HUES6 (cell line): Measurements from ENCODE around the gene IL10.

Experiments
- H3K27ac ChIP-seq: 2 replicates; pipeline ENCODE4 v1.7.0; 2013; ENCODE audit warnings: low read depth, mild to moderate bottlenecking, low read length, inconsistent platforms
- H3K27me3 ChIP-seq: 2 replicates; pipeline ENCODE4 v1.6.1; 2013; ENCODE audit warnings: low read length; ENCODE audit not compliant: control insufficient read depth, insufficient read depth
- H3K36me3 ChIP-seq: 2 replicates; pipeline ENCODE4 v1.6.1; 2013; ENCODE audit warnings: low read length; ENCODE audit not compliant: control insufficient read depth, insufficient read depth
- H3K4me1 ChIP-seq: 2 replicates; pipeline ENCODE4 v1.6.1; 2013; ENCODE audit warnings: low read length; ENCODE audit not compliant: control insufficient read depth, insufficient read depth
- H3K4me3 ChIP-seq: 2 replicates; pipeline ENCODE4 v1.5.1; 2013; ENCODE audit warnings: low read depth, low read length
- H3K9ac ChIP-seq: one replicate; pipeline ENCODE4 v1.6.1; 2013; ENCODE audit warnings: mild to moderate bottlenecking, low read length
- H3K9me3 ChIP-seq: 2 replicates; pipeline ENCODE4 v1.6.1; 2013; ENCODE audit warnings: low read depth, low read length; ENCODE audit not compliant: control insufficient read depth, insufficient read depth

The IL10 gene

DNA sequence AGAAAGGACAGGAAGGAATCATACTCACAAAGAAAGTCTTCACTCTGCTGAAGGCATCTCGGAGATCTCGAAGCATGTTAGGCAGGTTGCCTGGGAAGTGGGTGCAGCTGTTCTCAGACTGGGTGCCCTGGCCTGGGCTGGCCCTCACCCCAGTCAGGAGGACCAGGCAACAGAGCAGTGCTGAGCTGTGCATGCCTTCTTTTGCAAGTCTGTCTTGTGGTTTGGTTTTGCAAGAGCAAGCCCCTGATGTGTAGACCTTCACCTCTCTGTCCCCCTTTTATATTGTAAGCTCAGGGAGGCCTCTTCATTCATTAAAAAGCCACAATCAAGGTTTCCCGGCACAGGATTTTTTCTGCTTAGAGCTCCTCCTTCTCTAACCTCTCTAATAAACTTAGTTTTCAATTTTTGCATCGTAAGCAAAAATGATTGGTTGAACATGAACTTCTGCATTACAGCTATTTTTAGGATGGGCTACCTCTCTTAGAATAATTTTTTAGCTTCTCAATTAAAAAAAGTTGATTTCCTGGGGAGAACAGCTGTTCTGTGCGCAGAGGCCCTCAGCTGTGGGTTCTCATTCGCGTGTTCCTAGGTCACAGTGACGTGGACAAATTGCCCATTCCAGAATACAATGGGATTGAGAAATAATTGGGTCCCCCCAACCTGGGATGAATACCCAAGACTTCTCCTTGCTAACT is at the start of gene IL10:
TSS of gene IL10 (minus strand) at position 252 of the 695 bp plus-strand sequence. CDS start at position 193, 59 bp downstream.
- Histone ChIP-seq H3K9me3 (no peaks in the 10 kb centered on the region), H3K27me3 (peaks cover 12% of the 10 kb centered on the region; the same call in 1 of the 2 replicates), H3K27ac (no peak within 1 kb of the TSS), H3K9ac (no peak within 1 kb of the TSS), H3K4me3 (no peak within 1 kb of the TSS), H3K4me1 (peaks cover 14% of the 10 kb centered on the region), H3K36me3 (no peaks in the 10 kb centered on the region)

DNA sequence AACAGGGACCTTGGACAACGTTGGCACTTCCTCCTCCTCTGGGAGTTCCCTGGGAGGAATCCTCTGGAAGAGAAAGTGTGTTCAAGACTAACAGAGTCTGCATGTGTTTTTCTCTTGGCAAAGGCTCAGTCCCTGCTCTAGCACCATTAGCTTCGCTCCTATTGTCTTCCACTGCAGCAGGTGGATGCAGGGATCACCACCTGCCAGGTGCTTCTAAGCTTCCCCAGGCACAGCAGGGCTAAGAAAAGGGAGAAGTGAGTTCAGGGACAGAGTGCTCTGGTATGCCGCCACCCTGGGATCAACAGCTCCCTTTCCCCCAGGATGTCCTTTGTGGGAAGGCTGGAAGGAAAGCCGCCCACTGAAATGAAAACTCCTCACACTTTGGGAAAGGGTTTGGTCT is 49.2 kb upstream of the IL10 start:
- Histone ChIP-seq H3K27me3 (no peaks in the 10 kb centered on the region), H3K27ac (no peak overlapping the region), H3K4me1 (no peaks in the 10 kb centered on the region), H3K9ac (no peak overlapping the region), H3K4me3 (no peak overlapping the region), H3K9me3 (no peaks in the 10 kb centered on the region), H3K36me3 (no peaks in the 10 kb centered on the region)

DNA sequence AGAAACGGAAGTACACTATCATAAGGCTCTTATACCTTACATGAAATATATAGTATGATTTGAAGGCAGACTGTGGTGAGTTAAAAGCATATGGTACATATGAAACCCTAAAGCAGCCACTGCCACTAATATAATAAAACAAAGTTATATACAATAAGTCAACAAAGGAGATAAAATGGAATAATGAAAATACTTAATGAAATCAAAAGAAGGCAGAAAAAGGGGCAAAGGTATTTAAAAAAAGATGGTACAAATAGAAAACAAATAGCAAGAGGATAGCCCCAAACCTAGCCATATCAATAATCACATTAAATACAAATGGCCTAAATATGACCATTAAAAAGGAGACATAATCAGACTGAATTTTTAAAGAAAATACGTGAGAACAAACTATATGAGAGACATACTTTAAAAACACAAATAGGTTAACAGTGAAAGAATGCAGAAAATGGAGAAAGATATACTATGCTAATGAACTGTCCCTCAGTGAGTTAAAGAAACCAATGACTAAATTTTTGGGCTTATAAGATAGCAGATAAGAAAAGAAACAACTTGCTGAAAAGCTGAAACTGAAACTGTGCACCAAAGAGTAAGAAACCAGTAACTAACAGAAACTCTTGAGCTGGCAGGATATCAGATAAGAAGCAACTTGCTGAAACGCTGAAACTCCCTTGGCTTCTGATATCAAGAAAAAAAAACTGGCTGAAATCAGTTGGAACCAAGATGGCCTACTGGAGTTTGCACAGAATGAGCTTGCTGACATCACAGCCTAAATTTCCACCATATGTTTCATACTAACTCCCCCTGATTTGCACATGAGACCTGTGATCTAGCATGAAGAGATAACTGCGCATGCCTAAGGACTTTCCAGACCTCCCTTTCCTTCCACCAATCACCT is 44.3 kb upstream of the IL10 start:
- Histone ChIP-seq H3K27me3 (no peaks in the 10 kb centered on the region), H3K9ac (no peak overlapping the region), H3K36me3 (no peaks in the 10 kb centered on the region), H3K27ac (no peak overlapping the region), H3K9me3 (no peaks in the 10 kb centered on the region), H3K4me1 (no peaks in the 10 kb centered on the region), H3K4me3 (no peak overlapping the region)

DNA sequence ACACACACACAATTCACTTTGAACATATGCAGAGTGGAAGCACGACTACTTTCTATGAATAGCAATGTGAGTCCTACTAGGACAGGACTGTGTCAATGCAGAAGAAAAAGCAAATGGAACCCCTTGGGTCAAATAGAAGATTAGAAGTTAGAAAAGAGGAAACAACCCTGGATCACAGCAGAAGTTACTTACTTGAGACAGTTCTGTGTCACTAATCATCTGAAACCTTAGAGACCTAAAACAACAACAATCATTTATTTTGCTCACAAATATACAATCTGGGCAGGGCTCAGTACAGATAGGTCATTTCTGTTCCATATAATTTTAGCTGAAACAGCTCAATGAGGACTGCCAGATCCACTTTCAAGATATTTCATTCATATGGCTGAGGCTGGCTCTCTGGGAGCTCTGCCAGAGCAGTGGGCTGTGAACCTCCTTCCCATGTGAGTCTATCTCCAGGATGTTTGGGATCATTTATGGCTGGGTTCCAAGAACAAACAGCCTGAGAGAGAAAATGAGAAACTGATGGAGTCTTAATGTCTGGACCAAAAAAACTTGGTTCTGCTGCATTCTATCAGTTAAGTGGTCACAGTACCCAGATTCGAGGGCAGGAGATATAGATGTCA is 42.5 kb upstream of the IL10 start:
- Histone ChIP-seq H3K36me3 (no peaks in the 10 kb centered on the region), H3K4me1 (no peaks in the 10 kb centered on the region), H3K9ac (no peak overlapping the region), H3K27ac (no peak overlapping the region), H3K27me3 (no peaks in the 10 kb centered on the region), H3K9me3 (no peaks in the 10 kb centered on the region), H3K4me3 (no peak overlapping the region)

DNA sequence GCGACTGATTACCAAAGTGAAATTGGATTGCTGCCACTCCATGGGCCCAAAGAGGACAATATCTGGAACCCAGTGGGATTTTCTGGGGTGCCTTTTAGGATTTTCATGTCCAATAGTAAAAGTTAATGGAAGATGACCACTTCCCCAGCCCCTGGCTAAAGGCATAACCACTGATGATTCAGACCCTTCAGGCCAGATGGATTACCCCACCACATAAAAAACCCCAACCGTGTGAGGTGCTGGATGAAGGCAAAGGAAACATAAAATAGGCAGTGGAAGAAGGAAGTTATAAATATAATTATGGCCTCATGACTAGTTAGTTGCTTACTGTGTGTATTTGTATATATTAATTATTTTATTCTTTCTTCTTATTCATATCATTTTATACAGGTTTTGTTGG is 40.2 kb upstream of the IL10 start:
- Histone ChIP-seq H3K4me1 (no peaks in the 10 kb centered on the region), H3K9me3 (no peaks in the 10 kb centered on the region), H3K9ac (no peak overlapping the region), H3K27me3 (no peaks in the 10 kb centered on the region), H3K36me3 (no peaks in the 10 kb centered on the region), H3K27ac (no peak overlapping the region), H3K4me3 (no peak overlapping the region)

DNA sequence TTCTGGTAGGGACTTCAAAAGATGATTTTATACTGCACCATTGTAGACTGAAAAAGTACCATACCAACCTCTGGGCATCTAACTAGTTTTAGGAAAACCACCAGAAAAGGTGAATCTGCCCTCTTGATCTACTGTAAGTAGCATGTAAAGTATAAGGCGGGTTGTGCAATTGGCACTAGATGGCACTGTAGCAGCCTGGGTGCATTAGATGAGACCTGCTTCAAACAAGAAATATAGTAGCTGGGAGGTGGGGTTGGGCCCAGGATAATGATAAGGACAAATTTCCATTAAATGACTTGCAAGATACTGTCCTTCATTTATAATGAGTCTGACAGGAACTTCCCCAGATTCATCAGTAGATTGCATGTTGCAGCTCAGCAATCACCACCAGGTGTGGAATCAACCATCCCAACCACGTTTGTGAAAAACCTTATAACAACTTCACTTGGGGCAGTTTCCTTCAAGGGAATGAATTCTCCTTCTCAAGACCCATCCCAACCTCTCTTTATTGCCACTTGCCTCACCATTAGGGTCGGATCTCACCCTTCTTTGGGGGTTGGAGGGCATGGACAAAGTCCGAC is 37.3 kb upstream of the IL10 start:
- Histone ChIP-seq H3K9me3 (no peaks in the 10 kb centered on the region), H3K9ac (no peak overlapping the region), H3K27ac (no peak overlapping the region), H3K4me1 (no peaks in the 10 kb centered on the region), H3K36me3 (no peaks in the 10 kb centered on the region), H3K4me3 (no peak overlapping the region), H3K27me3 (no peaks in the 10 kb centered on the region)

DNA sequence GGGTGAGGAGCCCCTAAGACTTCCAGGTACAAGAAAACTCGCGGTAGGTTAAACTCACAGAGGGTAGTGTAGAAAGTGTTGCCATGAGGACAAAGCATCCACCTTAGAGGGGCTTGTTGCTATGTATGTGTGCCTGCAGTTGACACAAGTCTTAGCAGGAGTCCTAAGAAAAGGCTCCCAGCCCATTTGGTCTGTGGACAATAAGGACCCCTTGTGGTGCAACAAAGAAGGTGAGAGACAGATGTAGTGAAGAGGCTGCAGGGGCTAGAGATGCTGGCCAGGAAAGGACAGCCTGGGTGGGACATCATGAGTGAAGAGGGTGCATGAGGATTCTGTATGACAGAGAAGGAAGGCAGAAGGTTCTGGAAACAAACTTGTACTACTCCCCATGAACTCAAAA is 36.3 kb upstream of the IL10 start:
- Histone ChIP-seq H3K4me3 (no peak overlapping the region), H3K9me3 (no peaks in the 10 kb centered on the region), H3K9ac (no peak overlapping the region), H3K36me3 (no peaks in the 10 kb centered on the region), H3K4me1 (no peaks in the 10 kb centered on the region), H3K27me3 (peaks cover 4% of the 10 kb centered on the region; the same call in 1 of the 2 replicates), H3K27ac (no peak overlapping the region)

DNA sequence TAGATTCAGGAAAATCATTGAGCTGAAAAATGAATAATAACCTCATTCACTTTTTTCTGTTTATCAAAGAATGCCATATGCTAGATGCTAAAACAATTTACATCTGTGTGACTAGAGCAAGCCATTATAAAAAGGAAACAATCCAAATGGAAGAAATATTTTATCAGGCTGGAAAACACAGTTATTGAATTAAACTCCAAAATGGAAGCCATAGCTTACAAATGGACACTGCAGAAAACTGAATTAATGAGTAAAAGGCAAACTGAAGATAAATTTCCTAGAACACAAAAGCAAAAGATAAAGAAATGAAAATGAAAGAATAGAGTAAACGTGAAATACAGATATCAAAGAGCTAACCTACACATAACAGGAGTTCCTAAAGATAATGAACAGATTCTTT is 33.1 kb upstream of the IL10 start:
- Histone ChIP-seq H3K36me3 (no peaks in the 10 kb centered on the region), H3K27ac (no peak overlapping the region), H3K4me3 (no peak overlapping the region), H3K9ac (no peak overlapping the region), H3K4me1 (no peaks in the 10 kb centered on the region), H3K27me3 (peaks cover 4% of the 10 kb centered on the region; the same call in 1 of the 2 replicates), H3K9me3 (no peaks in the 10 kb centered on the region)

DNA sequence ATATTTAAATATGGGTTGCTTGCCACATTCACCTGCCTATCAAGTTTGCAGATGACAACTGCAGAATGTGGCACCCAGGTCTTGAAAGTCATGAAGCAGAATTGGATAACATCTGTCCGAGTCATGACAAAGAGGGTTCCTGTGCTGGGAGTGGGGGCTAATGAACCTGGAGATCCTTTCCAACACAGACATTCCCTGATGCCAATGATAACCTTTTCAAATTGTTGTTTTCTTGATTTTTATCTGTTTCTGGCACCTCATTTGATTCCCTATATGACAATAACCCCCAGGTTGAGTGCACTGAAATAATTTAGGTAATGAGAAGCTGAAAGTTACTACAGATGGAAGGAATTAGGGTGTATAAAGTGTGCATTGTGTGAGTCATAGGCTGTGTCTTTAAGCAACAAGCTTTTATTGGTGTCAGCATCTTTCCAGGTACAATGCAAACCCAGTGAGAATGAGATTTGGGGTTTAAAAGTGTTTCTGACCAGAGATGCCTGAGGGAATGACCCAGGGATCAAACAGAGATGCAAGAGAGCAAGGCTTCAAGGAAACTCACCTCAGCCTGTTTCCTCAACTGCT is 32.0 kb upstream of the IL10 start:
- Histone ChIP-seq H3K4me3 (no peak overlapping the region), H3K36me3 (no peaks in the 10 kb centered on the region), H3K27me3 (peaks cover 4% of the 10 kb centered on the region; the same call in 1 of the 2 replicates), H3K9ac (no peak overlapping the region), H3K27ac (no peak overlapping the region), H3K4me1 (no peaks in the 10 kb centered on the region), H3K9me3 (no peaks in the 10 kb centered on the region)

DNA sequence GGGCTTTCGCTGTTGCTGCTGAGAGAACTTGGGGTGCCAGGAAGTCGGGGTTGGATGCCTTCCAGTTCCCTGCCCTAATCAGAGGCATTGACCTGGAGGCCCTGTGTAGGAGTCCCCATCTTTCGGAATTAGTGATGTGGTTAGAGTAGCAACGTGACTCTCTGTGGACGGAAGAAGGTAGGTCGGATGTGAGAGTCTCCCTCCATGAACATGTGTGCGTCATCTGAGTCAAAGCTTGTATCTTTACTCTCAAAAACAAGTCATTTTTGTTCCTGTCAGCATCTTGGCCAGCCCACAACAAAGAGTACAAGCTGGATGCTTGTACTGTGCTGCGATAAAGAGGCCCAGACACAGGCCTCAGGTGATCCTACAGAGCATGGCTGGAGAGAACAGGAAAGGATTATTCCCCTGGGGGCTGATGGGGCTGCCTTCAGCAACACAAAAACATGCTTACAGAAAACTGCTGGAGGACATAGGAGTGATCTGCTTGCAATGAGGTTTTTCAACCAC is 31.0 kb upstream of the IL10 start:
- Histone ChIP-seq H3K27me3 (peaks cover 4% of the 10 kb centered on the region; the same call in 1 of the 2 replicates), H3K4me1 (no peaks in the 10 kb centered on the region), H3K9me3 (no peaks in the 10 kb centered on the region), H3K36me3 (no peaks in the 10 kb centered on the region), H3K27ac (no peak overlapping the region), H3K4me3 (no peak overlapping the region), H3K9ac (no peak overlapping the region)
